Measurements from ENCODE around the gene MED17. TPM values are rescaled to one million over a fixed set of nuclear protein-coding genes. Genes with fewer than 3 reads are reported as not detected.
"Not testable (repeated sequence)": the region's sequence is repeated elsewhere in the genome, so short reads cannot be mapped to it uniquely, and the experiment has no call there.

The MED17 gene
- total RNA-seq, 4 donors from 2014 or later, result 18.1 to 40.6 (median 21.5) TPM

DNA sequence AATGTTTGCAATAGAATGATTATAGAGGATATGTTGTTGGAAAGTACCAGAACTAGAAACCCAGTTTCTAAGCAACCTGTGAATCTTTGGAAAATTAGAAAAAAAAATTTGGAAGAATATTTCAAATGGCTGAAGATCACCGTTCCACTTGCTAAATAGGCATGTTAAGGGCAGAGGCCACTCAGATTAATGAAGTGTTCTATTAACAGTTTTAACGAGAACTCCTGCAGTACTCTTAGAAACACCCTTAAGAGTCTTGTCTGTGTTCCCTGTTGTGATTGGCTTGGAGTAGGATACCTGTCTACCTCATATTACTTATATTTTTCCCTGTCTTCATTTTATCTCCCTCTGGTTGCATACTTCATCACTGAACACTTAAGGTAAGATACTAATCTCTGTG lies 38.0 kb upstream of the MED17 start:
- DNase-seq (ENCODE audit: low spot score) (no peak), ATAC-seq (ENCODE audit: low FRiP score) (no peak)
- TF ChIP-seq, protein P1, sequence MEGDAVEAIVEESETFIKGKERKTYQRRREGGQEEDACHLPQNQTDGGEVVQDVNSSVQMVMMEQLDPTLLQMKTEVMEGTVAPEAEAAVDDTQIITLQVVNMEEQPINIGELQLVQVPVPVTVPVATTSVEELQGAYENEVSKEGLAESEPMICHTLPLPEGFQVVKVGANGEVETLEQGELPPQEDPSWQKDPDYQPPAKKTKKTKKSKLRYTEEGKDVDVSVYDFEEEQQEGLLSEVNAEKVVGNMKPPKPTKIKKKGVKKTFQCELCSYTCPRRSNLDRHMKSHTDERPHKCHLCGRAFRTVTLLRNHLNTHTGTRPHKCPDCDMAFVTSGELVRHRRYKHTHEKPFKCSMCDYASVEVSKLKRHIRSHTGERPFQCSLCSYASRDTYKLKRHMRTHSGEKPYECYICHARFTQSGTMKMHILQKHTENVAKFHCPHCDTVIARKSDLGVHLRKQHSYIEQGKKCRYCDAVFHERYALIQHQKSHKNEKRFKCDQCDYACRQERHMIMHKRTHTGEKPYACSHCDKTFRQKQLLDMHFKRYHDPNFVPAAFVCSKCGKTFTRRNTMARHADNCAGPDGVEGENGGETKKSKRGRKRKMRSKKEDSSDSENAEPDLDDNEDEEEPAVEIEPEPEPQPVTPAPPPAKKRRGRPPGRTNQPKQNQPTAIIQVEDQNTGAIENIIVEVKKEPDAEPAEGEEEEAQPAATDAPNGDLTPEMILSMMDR (IDR thresholded peaks at IDR 0.05), result no peak

DNA sequence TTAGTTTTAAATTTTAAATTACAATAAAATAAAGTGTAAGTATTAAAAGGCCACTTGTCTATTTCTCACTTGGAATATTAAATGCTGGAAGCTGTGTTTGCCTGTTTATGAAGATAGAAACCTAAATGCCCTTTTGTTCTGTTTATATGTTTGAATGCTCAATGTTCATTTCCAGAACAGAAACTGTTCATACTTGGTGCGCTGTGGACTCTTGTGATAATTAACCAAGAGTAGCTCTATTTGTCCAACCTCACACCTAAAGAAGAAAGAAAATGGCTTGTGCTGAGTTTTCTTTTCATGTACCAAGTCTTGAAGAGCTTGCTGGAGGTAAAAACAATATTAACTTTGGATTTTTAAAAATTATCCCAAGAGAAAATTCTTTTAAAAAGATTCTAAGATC lies 37.0 kb upstream of the MED17 start:
- ATAC-seq (ENCODE audit: low FRiP score) (no peak), DNase-seq (ENCODE audit: low spot score) (no peak)
- TF ChIP-seq, protein P1 (IDR thresholded peaks at IDR 0.05), result no peak

DNA sequence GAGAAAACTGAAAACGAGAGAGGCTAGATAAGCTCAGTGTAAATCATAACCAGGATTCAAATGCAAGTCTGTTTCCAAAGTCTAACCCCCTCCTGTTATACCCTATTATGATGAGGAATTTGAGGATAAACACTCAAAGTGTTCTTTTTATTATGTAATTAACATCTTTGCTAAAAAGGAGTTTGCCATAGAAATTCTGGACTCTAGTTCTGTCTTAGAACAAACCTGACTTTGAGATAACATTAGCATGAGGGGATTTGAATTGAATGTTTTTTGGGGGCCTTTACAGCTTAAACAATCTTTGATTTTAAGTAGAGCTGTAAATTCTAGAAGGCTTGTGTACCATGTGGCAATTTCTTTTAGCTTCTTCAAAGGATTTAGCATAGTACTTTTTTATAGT lies 33.1 kb upstream of the MED17 start:
- ATAC-seq (ENCODE audit: low FRiP score) (no peak), DNase-seq (ENCODE audit: low spot score) (no peak)
- TF ChIP-seq, protein P1 (IDR thresholded peaks at IDR 0.05), result no peak

DNA sequence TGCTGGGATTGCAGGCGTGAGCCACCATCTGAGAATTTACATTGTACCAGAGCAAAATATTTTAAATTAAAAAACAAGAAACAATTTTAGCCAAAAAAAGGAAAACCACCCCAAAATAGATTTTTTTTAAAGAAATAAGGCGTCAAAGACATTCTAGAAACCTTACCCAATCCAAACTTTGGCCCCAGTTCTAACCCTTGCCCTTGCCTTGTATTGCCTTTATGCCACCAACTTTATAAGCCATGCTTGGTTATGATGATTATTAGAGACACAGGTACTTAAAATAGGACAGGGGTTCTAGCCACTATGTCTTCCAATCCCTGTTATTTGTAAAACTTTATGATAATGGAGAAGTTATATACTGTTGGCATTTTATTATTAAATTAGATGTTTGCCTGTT lies 30.8 kb upstream of the MED17 start:
- DNase-seq (ENCODE audit: low spot score), result no peak
- TF ChIP-seq, protein P1 (IDR thresholded peaks at IDR 0.05), result no peak
- no peak for ATAC-seq (ENCODE audit: low FRiP score)

DNA sequence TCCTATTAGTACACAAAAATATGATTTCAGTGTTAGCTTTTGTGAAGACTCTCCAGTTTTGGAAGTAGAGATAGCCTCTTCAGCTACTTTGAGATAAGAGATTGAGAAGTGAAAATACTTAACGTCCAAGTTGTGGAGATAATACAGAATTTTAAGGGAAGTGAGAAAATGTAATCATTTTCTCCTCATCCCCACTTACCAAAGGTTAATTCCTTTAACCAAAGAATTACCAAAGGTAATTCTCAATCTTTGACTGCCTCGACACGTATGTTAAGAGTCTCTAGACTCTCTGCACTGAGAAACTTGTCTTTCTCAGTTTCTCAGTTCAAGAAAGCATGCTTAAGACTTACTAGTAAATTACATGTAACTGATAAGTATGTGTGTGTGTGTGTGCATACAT lies 27.3 kb upstream of the MED17 start:
- no peak for ATAC-seq (ENCODE audit: low FRiP score)
- TF ChIP-seq, protein P1 (IDR thresholded peaks at IDR 0.05), result no peak

DNA sequence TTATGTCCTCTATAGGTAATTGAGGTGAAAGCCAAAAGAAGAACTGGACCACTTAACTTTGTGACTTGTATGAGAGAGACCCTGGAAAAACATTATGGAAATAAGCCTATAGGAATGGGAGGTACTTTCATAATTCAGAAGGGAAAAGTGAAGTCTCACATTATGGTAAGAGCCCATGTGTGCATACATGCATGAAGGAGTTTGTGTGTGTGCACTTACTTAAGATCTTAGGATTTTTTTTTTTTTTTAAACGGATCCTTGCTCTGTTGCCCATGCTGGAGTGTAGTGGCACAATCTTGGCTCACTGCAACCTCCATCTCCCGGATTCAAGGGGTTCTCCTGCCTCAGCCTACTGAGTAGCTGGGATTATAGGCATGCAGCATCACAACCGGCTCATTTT lies 26.8 kb upstream of the MED17 start:
- ATAC-seq (ENCODE audit: low FRiP score), result no peak
- TF ChIP-seq, protein P1 (IDR thresholded peaks at IDR 0.05), result no peak
- DNase-seq (ENCODE audit: low spot score), result no peak

More for the DNA sequence above, 27.3 kb upstream of the MED17 start:
- no peak for DNase-seq (ENCODE audit: low spot score)

DNA sequence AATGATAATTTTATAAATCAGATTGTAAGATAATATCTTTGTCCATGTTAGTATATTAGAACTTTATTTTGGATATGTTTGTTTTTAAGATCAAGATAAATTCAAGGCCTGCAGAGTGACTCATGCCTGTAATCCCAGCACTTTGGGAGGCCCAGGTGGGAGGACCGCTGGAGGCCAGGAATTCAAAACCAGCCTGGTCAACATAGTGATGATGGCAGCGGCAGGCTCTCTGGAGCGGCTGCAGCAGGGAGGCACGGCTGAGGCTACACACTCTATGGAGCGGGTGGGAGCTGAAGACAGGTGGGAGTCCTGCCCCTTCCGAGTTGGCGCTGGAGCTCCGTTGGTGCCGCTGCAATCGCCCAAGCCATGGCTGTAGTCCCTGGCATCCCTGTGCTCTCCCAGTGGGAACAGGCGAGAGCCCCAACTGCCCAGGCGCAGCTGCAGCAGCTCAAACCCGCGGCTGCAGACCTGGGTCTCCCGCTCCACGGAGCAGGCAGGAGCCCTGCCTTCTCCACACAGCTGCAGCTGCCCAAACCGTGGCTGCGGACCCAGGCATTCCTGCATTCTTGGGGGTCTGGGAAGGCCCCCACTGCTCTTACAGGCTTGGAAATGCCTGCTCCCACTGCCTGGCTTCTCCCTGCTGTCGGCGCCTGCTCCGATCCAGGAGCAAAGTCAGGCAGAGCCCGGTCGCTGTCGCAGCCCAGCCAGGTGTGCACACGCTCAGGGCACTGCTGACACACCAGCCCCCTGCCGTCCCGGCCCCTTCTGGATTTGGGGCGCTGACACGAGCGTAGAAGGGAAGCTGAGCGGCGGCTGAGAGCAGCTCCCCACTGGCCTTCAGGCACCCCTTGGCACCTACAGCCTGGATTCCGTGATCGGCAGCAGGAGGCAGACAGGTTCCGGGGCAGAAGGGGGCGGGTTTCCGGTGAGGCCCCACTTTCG lies 25.9 kb upstream of the MED17 start:
- ATAC-seq (ENCODE audit: low FRiP score) (no peak), DNase-seq (ENCODE audit: low spot score) (no peak)
- TF ChIP-seq, protein P1 (IDR thresholded peaks at IDR 0.05), result no peak

DNA sequence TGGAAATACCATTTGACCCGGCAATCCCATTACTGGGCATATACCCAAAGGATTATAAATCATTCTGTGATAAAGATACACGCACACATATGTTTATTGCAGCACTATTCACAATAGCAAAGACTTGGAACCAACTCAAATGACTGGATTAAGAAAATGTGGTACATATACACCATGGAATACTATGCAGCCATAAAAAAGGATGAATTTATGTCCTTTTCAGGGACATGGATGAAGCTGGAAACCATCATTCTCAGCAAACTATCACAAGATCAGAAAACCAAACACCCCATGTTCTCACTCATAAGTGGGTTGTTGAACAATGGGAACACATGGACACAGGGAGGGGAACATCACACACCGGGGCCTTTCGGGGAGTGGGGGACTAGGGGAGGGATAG lies 25.0 kb upstream of the MED17 start:
- not testable (repeated sequence) for DNase-seq (ENCODE audit: low spot score); ATAC-seq (ENCODE audit: low FRiP score)

Data from omental fat pad (tissue), 4 donors.